Body of pancreas (tissue), 4 donors: ENCODE results near the gene UPF3A.

Experiments used
- POLR2A ChIP-seq, 3 donors: fragments of 450-650 bp; IDR thresholded peaks; one replicate each; pipeline ENCODE4 v1.6.1; 2016; ENCODE audit warnings: antibody characterized with exemption in 3 of 3, mild to moderate bottlenecking in 2 of 3
- TF ChIP-seq, protein P1 (sequence below), 7 experiments: fragments of 450-650 bp in 4 of 7; fragments of 200-600 bp in 3 of 7; sonication (generic) in 3 of 7; IDR thresholded peaks; one replicate each; pipeline ENCODE4 v1.5.1; 2016 to 2019; ENCODE audit warnings: antibody characterized with exemption in 7 of 7

DNA sequence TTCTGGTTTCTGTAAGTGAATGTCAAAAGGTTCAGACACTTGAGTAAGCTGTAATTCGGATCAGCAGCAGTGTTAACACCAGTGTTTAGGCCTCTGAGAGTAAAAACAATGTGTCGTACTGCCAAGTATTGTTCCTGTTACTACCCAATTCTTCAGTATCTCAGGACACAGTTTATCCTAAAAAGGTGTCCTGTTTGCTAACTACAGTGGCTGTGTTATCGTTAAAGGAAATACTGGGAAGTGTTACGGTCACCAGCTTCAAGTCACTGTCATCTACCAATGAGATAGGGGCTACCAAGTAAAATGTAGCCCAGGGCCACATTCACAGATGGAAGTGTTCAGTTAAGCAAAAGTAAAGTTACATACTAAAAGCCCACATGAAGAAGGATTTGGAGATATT is 2.3 kb upstream of the UPF3A start:
- TF ChIP-seq, protein P1, sequence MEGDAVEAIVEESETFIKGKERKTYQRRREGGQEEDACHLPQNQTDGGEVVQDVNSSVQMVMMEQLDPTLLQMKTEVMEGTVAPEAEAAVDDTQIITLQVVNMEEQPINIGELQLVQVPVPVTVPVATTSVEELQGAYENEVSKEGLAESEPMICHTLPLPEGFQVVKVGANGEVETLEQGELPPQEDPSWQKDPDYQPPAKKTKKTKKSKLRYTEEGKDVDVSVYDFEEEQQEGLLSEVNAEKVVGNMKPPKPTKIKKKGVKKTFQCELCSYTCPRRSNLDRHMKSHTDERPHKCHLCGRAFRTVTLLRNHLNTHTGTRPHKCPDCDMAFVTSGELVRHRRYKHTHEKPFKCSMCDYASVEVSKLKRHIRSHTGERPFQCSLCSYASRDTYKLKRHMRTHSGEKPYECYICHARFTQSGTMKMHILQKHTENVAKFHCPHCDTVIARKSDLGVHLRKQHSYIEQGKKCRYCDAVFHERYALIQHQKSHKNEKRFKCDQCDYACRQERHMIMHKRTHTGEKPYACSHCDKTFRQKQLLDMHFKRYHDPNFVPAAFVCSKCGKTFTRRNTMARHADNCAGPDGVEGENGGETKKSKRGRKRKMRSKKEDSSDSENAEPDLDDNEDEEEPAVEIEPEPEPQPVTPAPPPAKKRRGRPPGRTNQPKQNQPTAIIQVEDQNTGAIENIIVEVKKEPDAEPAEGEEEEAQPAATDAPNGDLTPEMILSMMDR (IDR thresholded peaks at IDR 0.05) = no peak
- TF ChIP-seq POLR2A (IDR thresholded peaks at IDR 0.05) = no peak
